Transverse colon (tissue), 4 donors: ENCODE results near the gene GIMAP1.

Experiments
- POLR2AphosphoS5 ChIP-seq, 3 donors: sonication (generic); formaldehyde crosslinking; IDR thresholded peaks; one replicate each; pipeline ENCODE4 v1.6.1; 2016; ENCODE audit warnings: antibody characterized with exemption in 3 of 3
- TF ChIP-seq, protein P1 (sequence below), 5 experiments: fragments of 200-600 bp in 3 of 5; fragments of 450-650 bp in 2 of 5; sonication (generic) in 3 of 5; IDR thresholded peaks; 1 replicate in 2 of 5; 2 replicates in 3 of 5; pipeline ENCODE4 v1.5.1; 2016 to 2017; ENCODE audit warnings: antibody characterized with exemption in 5 of 5, inconsistent platforms in 3 of 5, mild to moderate bottlenecking in 2 of 5, moderate library complexity in 1 of 5

- no peak for TF ChIP-seq POLR2AphosphoS5 (IDR thresholded peaks at IDR 0.05)
- TF ChIP-seq, protein P1, sequence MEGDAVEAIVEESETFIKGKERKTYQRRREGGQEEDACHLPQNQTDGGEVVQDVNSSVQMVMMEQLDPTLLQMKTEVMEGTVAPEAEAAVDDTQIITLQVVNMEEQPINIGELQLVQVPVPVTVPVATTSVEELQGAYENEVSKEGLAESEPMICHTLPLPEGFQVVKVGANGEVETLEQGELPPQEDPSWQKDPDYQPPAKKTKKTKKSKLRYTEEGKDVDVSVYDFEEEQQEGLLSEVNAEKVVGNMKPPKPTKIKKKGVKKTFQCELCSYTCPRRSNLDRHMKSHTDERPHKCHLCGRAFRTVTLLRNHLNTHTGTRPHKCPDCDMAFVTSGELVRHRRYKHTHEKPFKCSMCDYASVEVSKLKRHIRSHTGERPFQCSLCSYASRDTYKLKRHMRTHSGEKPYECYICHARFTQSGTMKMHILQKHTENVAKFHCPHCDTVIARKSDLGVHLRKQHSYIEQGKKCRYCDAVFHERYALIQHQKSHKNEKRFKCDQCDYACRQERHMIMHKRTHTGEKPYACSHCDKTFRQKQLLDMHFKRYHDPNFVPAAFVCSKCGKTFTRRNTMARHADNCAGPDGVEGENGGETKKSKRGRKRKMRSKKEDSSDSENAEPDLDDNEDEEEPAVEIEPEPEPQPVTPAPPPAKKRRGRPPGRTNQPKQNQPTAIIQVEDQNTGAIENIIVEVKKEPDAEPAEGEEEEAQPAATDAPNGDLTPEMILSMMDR (IDR thresholded peaks at IDR 0.05): no peak
Observed at GRCh38 chr7:150668472-150668911, 47.9 kb upstream of the GIMAP1 start.
